ENCODE results near the gene ARHGAP6.

DNA sequence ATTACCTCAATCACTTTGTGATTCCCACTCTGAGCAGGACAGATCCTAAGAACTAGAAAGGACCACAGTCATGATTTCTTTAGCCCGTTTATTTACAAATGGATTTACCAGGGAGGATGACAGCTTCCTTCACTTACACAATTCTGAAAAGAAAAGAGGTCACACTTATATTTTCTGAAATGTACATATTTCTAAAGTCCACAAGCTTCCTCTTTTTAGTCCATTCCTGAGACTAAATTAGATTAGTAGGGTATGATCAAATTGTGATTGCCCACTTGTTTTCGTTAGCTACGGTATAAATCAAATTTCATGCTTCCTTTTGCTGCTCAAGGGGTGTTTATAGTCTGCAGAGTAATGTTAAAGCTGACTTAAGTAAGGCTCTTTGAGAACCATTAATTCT lies 380.1 kb downstream of the ARHGAP6 start:
- no peak for TF ChIP-seq EP300 (IDR thresholded peaks at IDR 0.05; ENCODE audit: low read length)
- TF ChIP-seq ZNF12 (CRISPR knock-in tag; IDR thresholded peaks at IDR 0.05): no peak
- TF ChIP-seq ZFP30 (CRISPR knock-in tag; IDR thresholded peaks at IDR 0.05; ENCODE audit: borderline replicate concordance): no peak
- TF ChIP-seq, protein P1, sequence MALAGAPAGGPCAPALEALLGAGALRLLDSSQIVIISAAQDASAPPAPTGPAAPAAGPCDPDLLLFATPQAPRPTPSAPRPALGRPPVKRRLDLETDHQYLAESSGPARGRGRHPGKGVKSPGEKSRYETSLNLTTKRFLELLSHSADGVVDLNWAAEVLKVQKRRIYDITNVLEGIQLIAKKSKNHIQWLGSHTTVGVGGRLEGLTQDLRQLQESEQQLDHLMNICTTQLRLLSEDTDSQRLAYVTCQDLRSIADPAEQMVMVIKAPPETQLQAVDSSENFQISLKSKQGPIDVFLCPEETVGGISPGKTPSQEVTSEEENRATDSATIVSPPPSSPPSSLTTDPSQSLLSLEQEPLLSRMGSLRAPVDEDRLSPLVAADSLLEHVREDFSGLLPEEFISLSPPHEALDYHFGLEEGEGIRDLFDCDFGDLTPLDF (CRISPR knock-in tag; IDR thresholded peaks at IDR 0.05): no peak
- TF ChIP-seq, protein P2, sequence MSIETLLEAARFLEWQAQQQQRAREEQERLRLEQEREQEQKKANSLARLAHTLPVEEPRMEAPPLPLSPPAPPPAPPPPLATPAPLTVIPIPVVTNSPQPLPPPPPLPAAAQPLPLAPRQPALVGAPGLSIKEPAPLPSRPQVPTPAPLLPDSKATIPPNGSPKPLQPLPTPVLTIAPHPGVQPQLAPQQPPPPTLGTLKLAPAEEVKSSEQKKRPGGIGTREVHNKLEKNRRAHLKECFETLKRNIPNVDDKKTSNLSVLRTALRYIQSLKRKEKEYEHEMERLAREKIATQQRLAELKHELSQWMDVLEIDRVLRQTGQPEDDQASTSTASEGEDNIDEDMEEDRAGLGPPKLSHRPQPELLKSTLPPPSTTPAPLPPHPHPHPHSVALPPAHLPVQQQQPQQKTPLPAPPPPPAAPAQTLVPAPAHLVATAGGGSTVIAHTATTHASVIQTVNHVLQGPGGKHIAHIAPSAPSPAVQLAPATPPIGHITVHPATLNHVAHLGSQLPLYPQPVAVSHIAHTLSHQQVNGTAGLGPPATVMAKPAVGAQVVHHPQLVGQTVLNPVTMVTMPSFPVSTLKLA (conservative IDR thresholded peaks at IDR 0.05): no peak
- TF ChIP-seq, protein P3, sequence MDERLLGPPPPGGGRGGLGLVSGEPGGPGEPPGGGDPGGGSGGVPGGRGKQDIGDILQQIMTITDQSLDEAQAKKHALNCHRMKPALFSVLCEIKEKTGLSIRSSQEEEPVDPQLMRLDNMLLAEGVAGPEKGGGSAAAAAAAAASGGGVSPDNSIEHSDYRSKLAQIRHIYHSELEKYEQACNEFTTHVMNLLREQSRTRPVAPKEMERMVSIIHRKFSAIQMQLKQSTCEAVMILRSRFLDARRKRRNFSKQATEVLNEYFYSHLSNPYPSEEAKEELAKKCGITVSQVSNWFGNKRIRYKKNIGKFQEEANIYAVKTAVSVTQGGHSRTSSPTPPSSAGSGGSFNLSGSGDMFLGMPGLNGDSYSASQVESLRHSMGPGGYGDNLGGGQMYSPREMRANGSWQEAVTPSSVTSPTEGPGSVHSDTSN (CRISPR knock-in tag; IDR thresholded peaks at IDR 0.05; ENCODE audit: low read depth): no peak
- TF ChIP-seq, protein P3 (tag; conservative IDR thresholded peaks at IDR 0.05; ENCODE audit: low read depth): no peak
- no peak for TF ChIP-seq SAFB (IDR thresholded peaks at IDR 0.05; ENCODE audit: borderline replicate concordance, low read depth, low read length)
- no peak for TF ChIP-seq NRF1 (conservative IDR thresholded peaks at IDR 0.05 in 1 of 2, IDR thresholded peaks at IDR 0.05 in 1 of 2)
- TF ChIP-seq, protein P4, sequence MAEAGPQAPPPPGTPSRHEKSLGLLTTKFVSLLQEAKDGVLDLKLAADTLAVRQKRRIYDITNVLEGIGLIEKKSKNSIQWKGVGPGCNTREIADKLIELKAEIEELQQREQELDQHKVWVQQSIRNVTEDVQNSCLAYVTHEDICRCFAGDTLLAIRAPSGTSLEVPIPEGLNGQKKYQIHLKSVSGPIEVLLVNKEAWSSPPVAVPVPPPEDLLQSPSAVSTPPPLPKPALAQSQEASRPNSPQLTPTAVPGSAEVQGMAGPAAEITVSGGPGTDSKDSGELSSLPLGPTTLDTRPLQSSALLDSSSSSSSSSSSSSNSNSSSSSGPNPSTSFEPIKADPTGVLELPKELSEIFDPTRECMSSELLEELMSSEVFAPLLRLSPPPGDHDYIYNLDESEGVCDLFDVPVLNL (CRISPR knock-in tag; IDR thresholded peaks at IDR 0.05; ENCODE audit: low read depth): no peak
